Neuronal stem cell (in vitro differentiated cells): ENCODE results near the gene COG6. TPM values are rescaled to one million over a fixed set of nuclear protein-coding genes. Genes with fewer than 3 reads are reported as not detected.

Experiments used
- DNase-seq: peaks from one replicate; pipeline ENCODE4 v3.0.0-alpha.2; 2013; ENCODE audit warnings: low spot score
- H2AFZ ChIP-seq: one replicate; pipeline ENCODE4 v1.6.1; 2013; ENCODE audit warnings: mild to moderate bottlenecking, low read length, inconsistent platforms
- H2AK5ac ChIP-seq: 2 replicates; pipeline ENCODE4 v1.6.1; 2013; ENCODE audit warnings: low read depth, mild to moderate bottlenecking, inconsistent platforms, low read length, moderate library complexity, mixed read lengths
- H2BK120ac ChIP-seq: 2 replicates; pipeline ENCODE4 v1.6.1; 2013; ENCODE audit warnings: low read depth, mild to moderate bottlenecking, inconsistent platforms, low read length, moderate library complexity, mixed read lengths
- H2BK12ac ChIP-seq: one replicate; pipeline ENCODE4 v1.6.1; 2013; ENCODE audit warnings: low read length, inconsistent platforms
- H2BK15ac ChIP-seq: 2 replicates; pipeline ENCODE4 v1.6.1; 2013; ENCODE audit warnings: mild to moderate bottlenecking, low read length, inconsistent platforms, mixed read lengths
- H2BK5ac ChIP-seq: one replicate; pipeline ENCODE4 v1.6.1; 2013; ENCODE audit warnings: inconsistent platforms, mild to moderate bottlenecking, low read length, moderate library complexity
- H3K14ac ChIP-seq: one replicate; pipeline ENCODE4 v1.6.1; 2013; ENCODE audit warnings: low read length, inconsistent platforms
- H3K18ac ChIP-seq: 2 replicates; pipeline ENCODE4 v1.6.1; 2013; ENCODE audit warnings: low read length, inconsistent platforms
- H3K23ac ChIP-seq: 2 replicates; pipeline ENCODE4 v1.6.1; 2013; ENCODE audit warnings: low read depth, mild to moderate bottlenecking, mixed read lengths, low read length, inconsistent platforms; ENCODE audit not compliant: poor library complexity
- H3K27ac ChIP-seq: replicated peaks from 3 replicates; pipeline ENCODE4 v1.5.1; 2013; ENCODE audit warnings: low read length, inconsistent platforms
- H3K27me3 ChIP-seq, 3 experiments: 2 replicates each; pipeline ENCODE4 v1.6.1; 2013; ENCODE audit warnings: low read length in 3 of 3, mild to moderate bottlenecking in 2 of 3, inconsistent platforms in 1 of 3, low read depth in 1 of 3, mixed read lengths in 1 of 3, moderate library complexity in 1 of 3; ENCODE audit not compliant: control insufficient read depth in 3 of 3, insufficient read depth in 3 of 3
- H3K36me3 ChIP-seq, 2 donors: replicated peaks in 1 of 2; 2 replicates each; pipeline ENCODE4 v1.6.1; 2013; ENCODE audit warnings: low read length in 2 of 2; ENCODE audit not compliant: control insufficient read depth in 2 of 2, insufficient read depth in 2 of 2
- H3K4ac ChIP-seq: 2 replicates; pipeline ENCODE4 v1.6.1; 2013; ENCODE audit warnings: inconsistent platforms, mild to moderate bottlenecking, low read length, moderate library complexity
- H3K4me1 ChIP-seq, 2 donors: 1 replicate in 1 of 2; 2 replicates in 1 of 2; pipeline ENCODE4 v1.6.1; 2013; ENCODE audit warnings: low read length in 2 of 2, low read depth in 1 of 2; ENCODE audit not compliant: control insufficient read depth in 2 of 2, insufficient read depth in 1 of 2
- H3K4me2 ChIP-seq: one replicate; pipeline ENCODE4 v1.6.1; 2013; ENCODE audit warnings: mild to moderate bottlenecking, low read length, inconsistent platforms; ENCODE audit not compliant: insufficient read depth, poor library complexity, severe bottlenecking
- H3K4me3 ChIP-seq, 2 donors: 2 replicates each; pipeline ENCODE4 v1.5.1; 2013; ENCODE audit warnings: low read length in 2 of 2, mild to moderate bottlenecking in 2 of 2, inconsistent platforms in 1 of 2, moderate library complexity in 1 of 2
- H3K79me1 ChIP-seq: one replicate; pipeline ENCODE4 v1.6.1; 2013; ENCODE audit warnings: low read depth, mild to moderate bottlenecking, inconsistent platforms, low read length, moderate library complexity
- H3K9ac ChIP-seq: one replicate; pipeline ENCODE4 v1.6.1; 2013; ENCODE audit warnings: mild to moderate bottlenecking, low read depth, low read length, inconsistent platforms; ENCODE audit not compliant: poor library complexity
- H3K9me3 ChIP-seq, 2 donors: replicated peaks in 1 of 2; 2 replicates each; pipeline versions ENCODE3 to v1.6.1; 2013; ENCODE audit warnings: low read length in 2 of 2, mild to moderate bottlenecking in 2 of 2, inconsistent platforms in 1 of 2, low read depth in 1 of 2, mixed read lengths in 1 of 2, moderate library complexity in 1 of 2; ENCODE audit not compliant: control insufficient read depth in 2 of 2, insufficient read depth in 1 of 2
- H4K8ac ChIP-seq: one replicate; pipeline ENCODE4 v1.6.1; 2013; ENCODE audit warnings: low read depth, mild to moderate bottlenecking, inconsistent platforms, low read length, moderate library complexity
- H4K91ac ChIP-seq: one replicate; pipeline ENCODE4 v1.6.1; 2013; ENCODE audit warnings: low read length, low read depth, mild to moderate bottlenecking, inconsistent platforms; ENCODE audit not compliant: poor library complexity
- WGBS, 2 donors: extraction: QIAGEN DNeasy Blood & Tissue Kit; methylation state at CpG; one replicate each; pipeline ENCODE4 v1.1.7; 2013; ENCODE audit warnings: missing lambda C conversion rate in 2 of 2, mixed read lengths in 1 of 2; ENCODE audit not compliant: insufficient read length in 2 of 2, insufficient replicate concordance in 1 of 2; ENCODE audit errors: extremely low coverage in 2 of 2; 5-methylcytosine and 5-hydroxymethylcytosine counted together
- small RNA-seq: library from polyadenylated mRNA; stranded (forward); fragments of <200 nt; extraction: miRNeasy Mini kit (QIAGEN cat#:217004); gene quantifications from one replicate; pipeline ENCODE3, GENCODE V24; 2013; ENCODE audit not compliant: insufficient read depth

The COG6 gene

DNA sequence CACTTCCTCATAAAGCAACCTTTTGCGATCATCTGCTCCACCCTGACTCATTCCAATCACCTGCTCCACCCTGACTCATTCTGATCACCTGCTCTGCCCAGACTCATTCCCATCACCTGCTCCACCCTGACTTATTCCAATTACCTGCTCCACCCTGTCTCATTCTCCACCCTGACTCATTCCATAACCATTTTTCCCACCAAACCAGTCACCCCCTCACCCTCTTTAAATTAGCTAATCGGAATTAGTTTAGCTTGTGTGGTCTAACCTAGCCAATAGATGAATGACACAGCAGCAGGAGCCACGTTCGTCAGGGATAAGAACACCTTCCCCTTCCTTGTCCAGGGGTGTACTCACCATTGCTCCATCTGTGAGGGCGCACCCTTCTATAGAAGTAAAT, 134.0 kb downstream of the COG6 start:
- H3K4me1 ChIP-seq: peaks cover 15 to 29% of the 10 kb centered on the region in 2 donors
- H3K4me3 ChIP-seq: no peak overlapping the region
- no peaks in the 10 kb centered on the region for H3K79me1 ChIP-seq
- H3K4ac ChIP-seq: no peak overlapping the region
- DNase-seq: no peak
- no peak overlapping the region for H2BK15ac ChIP-seq
- no peak overlapping the region for H4K8ac ChIP-seq
- H3K27me3 ChIP-seq: no peaks in the 10 kb centered on the region
- no peak overlapping the region for H3K14ac ChIP-seq
- H3K4me2 ChIP-seq: no peak overlapping the region
- H3K18ac ChIP-seq: no peak overlapping the region
- H3K36me3 ChIP-seq: no peaks in the 10 kb centered on the region
- no peak overlapping the region for H3K27ac ChIP-seq
- H3K23ac ChIP-seq: no peak overlapping the region
- H2BK5ac ChIP-seq: no peak overlapping the region
- no CpG with 5 or more reads among the region's 5 CpGs for WGBS, 2 donors
- H2AFZ ChIP-seq: no peak overlapping the region
- no peak overlapping the region for H2BK12ac ChIP-seq
- H2AK5ac ChIP-seq: no peak overlapping the region
- H3K9ac ChIP-seq: no peak overlapping the region
- no peak overlapping the region for H2BK120ac ChIP-seq
- H4K91ac ChIP-seq: no peak overlapping the region
- H3K9me3 ChIP-seq: peaks cover 0 to 36% of the 10 kb centered on the region in 2 donors

Small RNA genes lying within 50 kb of the gene (small RNA-seq; reads per million reads assigned to genes)
- gene MIR4305 (not detected), gene RNY4P14 (not detected)
